K562 (cell line): ENCODE measurements around the gene CLEC12A.

Experiments
- ARHGAP35 ChIP-seq: fragments of 450-650 bp; IDR thresholded peaks from 2 replicates; pipeline ENCODE4 v1.6.1; 2018; ENCODE audit not compliant: partially characterized antibody
- BRF2 ChIP-seq: IDR thresholded peaks from 3 replicates; pipeline ENCODE4 v1.6.1; 2011; ENCODE audit warnings: borderline replicate concordance, mild to moderate bottlenecking; ENCODE audit not compliant: insufficient read length, insufficient read depth
- COPS2 ChIP-seq: fragments of 450-650 bp; conservative IDR thresholded peaks from 2 replicates; pipeline ENCODE4 v1.6.1; 2016; ENCODE audit warnings: mild to moderate bottlenecking, moderate library complexity
- RBM22 ChIP-seq: fragments of 200-400 bp; formaldehyde crosslinking; IDR thresholded peaks from 2 replicates; pipeline ENCODE4 v1.6.1; 2018; ENCODE audit warnings: low read length, low read depth; ENCODE audit not compliant: poor library complexity, severe bottlenecking
- SIN3A ChIP-seq, 2 experiments: fragments of 150-350 bp in 1 of 2; IDR thresholded peaks; 2 replicates each; pipeline ENCODE4 v1.6.1; 2011 to 2016; ENCODE audit warnings: borderline replicate concordance in 2 of 2, low read depth in 2 of 2, low read length in 2 of 2, mild to moderate bottlenecking in 2 of 2, moderate library complexity in 2 of 2; ENCODE audit not compliant: control insufficient read depth in 1 of 2
- TAF1 ChIP-seq: IDR thresholded peaks from 2 replicates; pipeline ENCODE4 v1.6.1; 2011; ENCODE audit warnings: mild to moderate bottlenecking, low read length, moderate library complexity; ENCODE audit not compliant: insufficient read depth, control insufficient read depth, severe bottlenecking; ENCODE audit errors: extremely low read depth
- ZNF12 ChIP-seq: sonication (generic); formaldehyde crosslinking; IDR thresholded peaks from 2 replicates; pipeline ENCODE4 v1.4.0; 2020; ENCODE audit warnings: mild to moderate bottlenecking, missing genetic modification reagents
- ZNF263 ChIP-seq: sonication (generic); formaldehyde crosslinking; IDR thresholded peaks from 2 replicates; pipeline ENCODE4 v1.8.0; 2022; ENCODE audit warnings: mild to moderate bottlenecking, missing genetic modification reagents, borderline replicate concordance
- ZNF764 ChIP-seq: fragments of 250-450 bp; sonication (Bioruptor Pico); IDR thresholded peaks from 2 replicates; pipeline ENCODE4 v1.4.0; 2020; ENCODE audit warnings: low read depth, mild to moderate bottlenecking, moderate library complexity

- TF ChIP-seq ZNF263 (CRISPR knock-in tag): no peak
- TF ChIP-seq COPS2: no peak
- TF ChIP-seq ARHGAP35: no peak
- no peak for TF ChIP-seq ZNF12 (CRISPR knock-in tag)
- TF ChIP-seq TAF1: no peak
- no peak for TF ChIP-seq RBM22
- no peak for TF ChIP-seq BRF2
- no peak for TF ChIP-seq SIN3A (IDR thresholded peaks at IDR 0.05; ENCODE audit: borderline replicate concordance in 2 of 2, control insufficient read depth in 1 of 2, low read depth in 2 of 2, low read length in 2 of 2)
- no peak for TF ChIP-seq ZNF764 (CRISPR knock-in tag)
Observed at GRCh38 chr12:9943240-9943639, 28.0 kb upstream of the CLEC12A start.
